Astrocyte of the cerebellum (primary cell): Measurements from ENCODE around the gene TOM1L2.

ENCODE experiments used
- DNase-seq: peaks from one replicate; pipeline ENCODE4 v3.0.0-alpha.2; 2011; ENCODE audit warnings: low read depth
- H3K4me3 ChIP-seq: 2 replicates; pipeline ENCODE4 v1.5.1; 2011; ENCODE audit warnings: mild to moderate bottlenecking, low read depth, low read length, moderate library complexity
- CTCF ChIP-seq: IDR thresholded peaks from 2 replicates; pipeline ENCODE4 v1.5.1; 2012; ENCODE audit warnings: low read length, low read depth, moderate library complexity, mild to moderate bottlenecking; ENCODE audit errors: missing control alignments
- in situ Hi-C: cut with HindIII; loops from 2 replicates; pipeline ENCODE4 v1.10.0; 2017; ENCODE audit warnings: low sequenced_read_pairs

TOM1L2 gene

GRCh38 chr17:17966399-17966798 lies 5.8 kb downstream of the TOM1L2 start:
- H3K4me3 ChIP-seq = no peak overlapping the region
- DNase-seq = no peak
- TF ChIP-seq CTCF = no peak
- in situ Hi-C loops = no loop called here

GRCh38 chr17:17965152-17965721 lies 7.0 kb downstream of the TOM1L2 start:
- TF ChIP-seq CTCF = no peak
- no peak for DNase-seq
- in situ Hi-C loops = no loop called here
- H3K4me3 ChIP-seq = no peak overlapping the region

GRCh38 chr17:17964710-17965109 lies 7.5 kb downstream of the TOM1L2 start:
- DNase-seq = no peak
- in situ Hi-C loops = no loop called here
- TF ChIP-seq CTCF = no peak
- no peak overlapping the region for H3K4me3 ChIP-seq

GRCh38 chr17:17963694-17964436 lies 8.3 kb downstream of the TOM1L2 start:
- in situ Hi-C loops = no loop called here
- DNase-seq = no peak
- no peak for TF ChIP-seq CTCF
- H3K4me3 ChIP-seq = no peak overlapping the region

GRCh38 chr17:17963066-17963465 lies 9.1 kb downstream of the TOM1L2 start:
- no peak for TF ChIP-seq CTCF
- H3K4me3 ChIP-seq = no peak overlapping the region
- in situ Hi-C loops = no loop called here
- DNase-seq = no peak

- TF ChIP-seq CTCF = no peak
- DNase-seq = no peak
- no peak overlapping the region for H3K4me3 ChIP-seq
- in situ Hi-C loops = no loop called here
These were observed 11.6 kb downstream of the TOM1L2 start for GRCh38 chr17:17960500-17961030.
